Mesothelial cell of epicardium (in vitro differentiated cells): ENCODE measurements around the gene C17orf107. TPM values are rescaled to one million over a fixed set of nuclear protein-coding genes. Genes with fewer than 3 reads are reported as not detected.
"Not testable (repeated sequence)": the region's sequence is repeated elsewhere in the genome, so short reads cannot be mapped to it uniquely, and the experiment has no call there.

ENCODE experiments used
- DNase-seq, 2 experiments: peaks; one replicate each; pipeline ENCODE4 v3.0.0; 2021; ENCODE audit warnings: low spot score in 2 of 2; ENCODE audit not compliant: unreplicated experiment in 2 of 2
- H3K27ac Mint-ChIP-seq: 2 replicates; pipeline ENCODE4 v1.8.0; 2021; ENCODE audit warnings: mixed read lengths
- H3K27me3 Mint-ChIP-seq: 2 replicates; pipeline ENCODE4 v1.8.0; 2021; ENCODE audit warnings: low read depth, mixed read lengths
- H3K36me3 Mint-ChIP-seq: 2 replicates; pipeline ENCODE4 v1.8.0; 2021; ENCODE audit warnings: mixed read lengths
- H3K4me1 Mint-ChIP-seq: 2 replicates; pipeline ENCODE4 v1.8.0; 2021; ENCODE audit warnings: mixed read lengths
- H3K4me3 Mint-ChIP-seq: 2 replicates; pipeline ENCODE4 v1.8.0; 2021; ENCODE audit warnings: mild to moderate bottlenecking, moderate library complexity, mixed read lengths
- H3K9me3 Mint-ChIP-seq: 2 replicates; pipeline ENCODE4 v1.8.0; 2021; ENCODE audit warnings: mixed read lengths
- CTCF ChIP-seq: fragments of 200-600 bp; sonication (generic); IDR thresholded peaks from one replicate; pipeline ENCODE4 v1.5.0; 2021; ENCODE audit warnings: antibody characterized with exemption; ENCODE audit not compliant: unreplicated experiment
- total RNA-seq: library from RNA; stranded (reverse); gene quantifications from 3 replicates; pipeline ENCODE4 v1.2.1, GENCODE V29; 2021

Gene C17orf107
- total RNA-seq, 1 donor from 2014 or later, result 8.6 TPM

GRCh38 chr17:4921320-4921719 is 22.0 kb downstream of the C17orf107 start:
- H3K36me3 Mint-ChIP-seq, result no peaks in the 10 kb centered on the region
- DNase-seq, result no peak
- H3K27ac Mint-ChIP-seq, result no peak overlapping the region
- H3K4me3 Mint-ChIP-seq, result no peak overlapping the region
- H3K9me3 Mint-ChIP-seq, result no peaks in the 10 kb centered on the region
- no peak for TF ChIP-seq CTCF
- no peaks in the 10 kb centered on the region for H3K27me3 Mint-ChIP-seq
- H3K4me1 Mint-ChIP-seq, result peaks cover 11% of the 10 kb centered on the region

GRCh38 chr17:4926577-4927335 is 27.4 kb downstream of the C17orf107 start:
- H3K27me3 Mint-ChIP-seq, DNase-seq, H3K4me1 Mint-ChIP-seq, H3K36me3 Mint-ChIP-seq, H3K4me3 Mint-ChIP-seq, H3K9me3 Mint-ChIP-seq: not testable (repeated sequence)
- H3K27ac Mint-ChIP-seq, result peak overlapping the region; percentile 37

- Mint-ChIP-seq H3K9me3 (no peaks in the 10 kb centered on the region), H3K27ac (no peak overlapping the region), H3K27me3 (no peaks in the 10 kb centered on the region), H3K4me3 (no peak overlapping the region), H3K4me1 (peaks cover 4% of the 10 kb centered on the region), H3K36me3 (peaks cover 1% of the 10 kb centered on the region)
- no peak for DNase-seq
- TF ChIP-seq CTCF, result no peak
These were observed 29.5 kb downstream of the C17orf107 start for GRCh38 chr17:4928881-4929280.

GRCh38 chr17:4931963-4932362 is 32.6 kb downstream of the C17orf107 start, which contains the start of gene GP1BA:
Gene GP1BA, plus strand, starts transcription at chr17:4932277. Its CDS starts 328 bp downstream, at chr17:4932605.
- Mint-ChIP-seq H3K4me3 (no peak within 1 kb of the TSS), H3K36me3 (peaks cover 3% of the 10 kb centered on the region), H3K27ac (no peak within 1 kb of the TSS), H3K27me3 (no peaks in the 10 kb centered on the region), H3K4me1 (peaks cover 9% of the 10 kb centered on the region), H3K9me3 (no peaks in the 10 kb centered on the region)
- no peak for DNase-seq
- TF ChIP-seq CTCF, result no peak

GRCh38 chr17:4932756-4933155 is 33.4 kb downstream of the C17orf107 start:
- Mint-ChIP-seq H3K4me3 (no peak overlapping the region), H3K9me3 (no peaks in the 10 kb centered on the region), H3K27me3 (no peaks in the 10 kb centered on the region), H3K27ac (no peak overlapping the region), H3K4me1 (peaks cover 9% of the 10 kb centered on the region), H3K36me3 (peaks cover 3% of the 10 kb centered on the region)
- DNase-seq, result no peak
- TF ChIP-seq CTCF, result no peak

- peaks cover 3% of the 10 kb centered on the region for H3K36me3 Mint-ChIP-seq
- no peaks in the 10 kb centered on the region for H3K27me3 Mint-ChIP-seq
- H3K4me1 Mint-ChIP-seq, result peaks cover 16% of the 10 kb centered on the region
- H3K4me3 Mint-ChIP-seq, result no peak overlapping the region
- TF ChIP-seq CTCF, result no peak
- no peaks in the 10 kb centered on the region for H3K9me3 Mint-ChIP-seq
- H3K27ac Mint-ChIP-seq, result no peak overlapping the region
- no peak for DNase-seq
These were observed 34.3 kb downstream of the C17orf107 start for GRCh38 chr17:4933646-4934045.
